Stomach (tissue), 9 donors: Measurements from ENCODE around the gene GRIFIN. TPM values are rescaled to one million over a fixed set of nuclear protein-coding genes. Genes with fewer than 3 reads are reported as not detected.

Experiments
- DNase-seq, 2 donors: peaks; one replicate each; pipeline versions ENCODE4 v3.0.0 to v3.0.0-alpha.2; 2013 to 2019
- H3K27ac ChIP-seq, 5 donors: fragments of 200-600 bp in 4 of 5; sonication (generic) in 4 of 5; one replicate each; pipeline ENCODE4 v1.5.1; 2013 to 2019; ENCODE audit warnings: mild to moderate bottlenecking in 1 of 5, moderate library complexity in 1 of 5
- H3K27me3 ChIP-seq, 3 donors: fragments of 200-600 bp; sonication (generic); one replicate each; pipeline ENCODE4 v1.5.1; 2017 to 2019; ENCODE audit warnings: mixed run types in 1 of 3
- H3K36me3 ChIP-seq, 4 donors: fragments of 200-600 bp; sonication (generic); 1 replicate in 3 of 4; 2 replicates in 1 of 4; pipeline ENCODE4 v1.5.1; 2016 to 2019
- H3K4me1 ChIP-seq, 4 donors: fragments of 200-600 bp; sonication (generic); one replicate each; pipeline ENCODE4 v1.5.1; 2016 to 2019
- H3K4me3 ChIP-seq, 4 donors: fragments of 200-600 bp; sonication (generic) in 3 of 4; one replicate each; pipeline ENCODE4 v1.5.1; 2016 to 2019; ENCODE audit warnings: mild to moderate bottlenecking in 1 of 4
- H3K9me3 ChIP-seq, 4 donors: fragments of 200-600 bp; sonication (generic); one replicate each; pipeline ENCODE4 v1.5.1; 2016 to 2019
- EP300 ChIP-seq: sonication (generic); formaldehyde crosslinking; IDR thresholded peaks from one replicate; pipeline ENCODE4 v1.6.1; 2017; ENCODE audit warnings: antibody characterized with exemption
- POLR2A ChIP-seq, 4 donors: fragments of 450-650 bp; IDR thresholded peaks; one replicate each; pipeline ENCODE4 v1.6.1; 2016; ENCODE audit warnings: antibody characterized with exemption in 4 of 4, control low read depth in 2 of 4, mild to moderate bottlenecking in 1 of 4, moderate library complexity in 1 of 4
- POLR2AphosphoS5 ChIP-seq, 3 donors: sonication (generic); formaldehyde crosslinking; IDR thresholded peaks; one replicate each; pipeline ENCODE4 v1.6.1; 2016; ENCODE audit warnings: antibody characterized with exemption in 3 of 3
- WGBS, 5 donors: extraction: QIAGEN DNeasy Blood & Tissue Kit in 3 of 5; methylation state at CpG; one replicate each; pipeline versions ENCODE4 v1.1.5 to v1.1.7; 2013 to 2018; 5-methylcytosine and 5-hydroxymethylcytosine counted together
- intact Hi-C: fragments of 100-400 bp; cut with DNase I; formaldehyde crosslinking; loops from one replicate; pipeline ENCODE4 v1.15.1; 2023; ENCODE audit warnings: low total_unique reads
- polyA plus RNA-seq, 3 donors: library from polyadenylated mRNA; stranded (reverse); fragments of 200-250 nt; gene quantifications; one replicate each; pipeline ENCODE4 v1.2.3, GENCODE V29; 2013
- total RNA-seq, 5 donors: library from RNA; depleted of rRNA; stranded (reverse); fragments of >200 nt; gene quantifications; one replicate each; pipeline versions ENCODE4 v1.1.0 to v1.2.3, GENCODE V29; 2014 to 2016
- TF ChIP-seq, protein P1 (sequence below), 7 experiments: fragments of 450-650 bp in 4 of 7; fragments of 200-600 bp in 3 of 7; sonication (generic) in 3 of 7; IDR thresholded peaks; one replicate each; pipeline ENCODE4 v1.5.1; 2016 to 2019; ENCODE audit warnings: antibody characterized with exemption in 7 of 7, control low read depth in 2 of 7, mild to moderate bottlenecking in 1 of 7
- donor health status: healthy with polysubstance abuse.
- donor health status: Bipolar disorder and iron deficiency.
- donor health status: healthy.

GRIFIN gene
- total and polyA plus RNA-seq, 8 donors = not detected

DNA sequence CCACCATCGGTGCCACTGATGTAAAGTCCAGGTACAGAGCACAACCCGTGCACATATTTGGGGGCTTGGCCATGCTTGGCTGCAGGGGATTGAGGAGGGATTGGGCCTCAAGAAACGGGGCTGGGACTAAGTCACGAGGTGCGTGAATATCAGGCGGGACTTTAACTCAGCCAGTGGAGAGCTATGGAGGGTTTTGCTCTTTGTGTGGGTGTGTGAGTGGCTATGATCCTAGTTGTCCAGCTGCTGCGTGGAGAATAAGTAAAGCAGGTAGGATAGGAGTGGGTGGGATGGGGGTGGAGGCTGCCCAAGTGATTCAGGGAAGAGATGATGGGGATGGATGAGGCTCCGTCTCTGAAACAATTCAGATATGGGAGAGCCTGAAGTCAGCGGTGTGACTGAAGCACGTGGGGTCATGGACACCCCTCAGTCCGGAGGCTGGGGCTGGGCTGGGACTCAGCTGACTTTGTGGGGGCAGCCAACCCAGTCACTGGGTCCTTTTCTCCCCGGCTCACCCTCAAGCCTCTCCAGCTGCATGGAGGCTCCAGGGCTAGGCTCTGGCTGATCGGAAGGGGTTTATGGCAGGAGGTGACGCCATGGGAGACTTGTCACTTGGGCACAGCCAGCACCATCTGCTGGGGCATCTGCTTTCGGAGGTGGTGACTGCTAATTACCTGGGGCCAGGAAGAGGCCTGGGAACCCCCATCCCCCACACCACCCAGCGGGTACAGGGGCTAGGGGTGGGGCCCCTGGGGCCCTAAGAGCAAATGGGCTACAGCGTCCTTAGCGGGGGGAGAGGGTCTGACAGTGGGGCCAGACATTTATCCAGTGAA, 41.7 kb upstream of the GRIFIN start:
- no peak overlapping the region for H3K4me3 ChIP-seq
- peaks cover 0 to 41% (median 8%) of the 10 kb centered on the region in 3 donors for H3K27me3 ChIP-seq
- H3K9me3 ChIP-seq = no peaks in the 10 kb centered on the region
- no peaks in the 10 kb centered on the region for H3K36me3 ChIP-seq
- H3K27ac ChIP-seq = no peak overlapping the region
- intact Hi-C loops = no loop called here
- H3K4me1 ChIP-seq = peaks cover 41 to 50% (median 45%) of the 10 kb centered on the region in 4 donors
- DNase-seq = no peak
- 64 to 83% (median 78%) methylated on average over 13 to 18 of the region's 18 CpGs for WGBS, 5 donors
- TF ChIP-seq EP300 (no peak), POLR2AphosphoS5 (IDR thresholded peaks at IDR 0.05) (no peak), POLR2A (IDR thresholded peaks at IDR 0.05) (no peak)
- TF ChIP-seq, protein P1, sequence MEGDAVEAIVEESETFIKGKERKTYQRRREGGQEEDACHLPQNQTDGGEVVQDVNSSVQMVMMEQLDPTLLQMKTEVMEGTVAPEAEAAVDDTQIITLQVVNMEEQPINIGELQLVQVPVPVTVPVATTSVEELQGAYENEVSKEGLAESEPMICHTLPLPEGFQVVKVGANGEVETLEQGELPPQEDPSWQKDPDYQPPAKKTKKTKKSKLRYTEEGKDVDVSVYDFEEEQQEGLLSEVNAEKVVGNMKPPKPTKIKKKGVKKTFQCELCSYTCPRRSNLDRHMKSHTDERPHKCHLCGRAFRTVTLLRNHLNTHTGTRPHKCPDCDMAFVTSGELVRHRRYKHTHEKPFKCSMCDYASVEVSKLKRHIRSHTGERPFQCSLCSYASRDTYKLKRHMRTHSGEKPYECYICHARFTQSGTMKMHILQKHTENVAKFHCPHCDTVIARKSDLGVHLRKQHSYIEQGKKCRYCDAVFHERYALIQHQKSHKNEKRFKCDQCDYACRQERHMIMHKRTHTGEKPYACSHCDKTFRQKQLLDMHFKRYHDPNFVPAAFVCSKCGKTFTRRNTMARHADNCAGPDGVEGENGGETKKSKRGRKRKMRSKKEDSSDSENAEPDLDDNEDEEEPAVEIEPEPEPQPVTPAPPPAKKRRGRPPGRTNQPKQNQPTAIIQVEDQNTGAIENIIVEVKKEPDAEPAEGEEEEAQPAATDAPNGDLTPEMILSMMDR (IDR thresholded peaks at IDR 0.05) = no peak

DNA sequence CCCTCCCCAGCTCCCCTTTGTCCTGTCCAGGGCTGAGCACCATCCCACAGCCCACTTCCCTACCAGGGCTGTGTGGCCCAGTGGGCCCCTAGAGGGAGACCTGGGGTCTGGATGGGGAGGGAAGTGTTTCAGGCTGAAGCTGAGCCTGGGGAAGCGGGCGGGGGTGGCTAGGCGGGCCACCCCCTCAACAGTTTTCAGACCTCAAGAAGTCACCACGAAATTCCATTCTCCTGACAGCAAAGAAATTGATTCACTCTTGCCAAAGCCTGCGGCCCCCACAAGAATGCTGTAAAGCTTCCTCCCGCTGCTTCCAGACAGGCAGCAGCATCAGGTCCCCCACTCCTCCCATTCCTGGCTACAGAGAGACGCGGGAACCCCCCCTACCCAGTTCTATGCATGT, 40.8 kb upstream of the GRIFIN start:
- 60 to 84% (median 74%) methylated on average over 8 of the region's 8 CpGs for WGBS, 5 donors
- intact Hi-C loops = no loop called here

GRCh38 chr7:2516194-2516555, 40.0 kb upstream of the GRIFIN start:
- 74 to 97% (median 88%) methylated on average over 5 to 8 of the region's 8 CpGs for WGBS, 5 donors
- DNase-seq = no peak
- no peaks in the 10 kb centered on the region for H3K36me3 ChIP-seq
- peaks cover 37 to 50% (median 45%) of the 10 kb centered on the region in 4 donors for H3K4me1 ChIP-seq
- no peak overlapping the region for H3K4me3 ChIP-seq
- H3K27ac ChIP-seq = no peak overlapping the region
- TF ChIP-seq POLR2A (IDR thresholded peaks at IDR 0.05) = no peak
- no peak for TF ChIP-seq POLR2AphosphoS5 (IDR thresholded peaks at IDR 0.05)
- TF ChIP-seq, protein P1 (IDR thresholded peaks at IDR 0.05) = no peak
- TF ChIP-seq EP300 = no peak
- no peaks in the 10 kb centered on the region for H3K9me3 ChIP-seq
- peaks cover 0 to 24% (median 5%) of the 10 kb centered on the region in 3 donors for H3K27me3 ChIP-seq
- intact Hi-C loops = no loop called here

More for the DNA sequence above, 40.8 kb upstream of the GRIFIN start:
- TF ChIP-seq EP300 (no peak), POLR2A (IDR thresholded peaks at IDR 0.05) (no peak)
- DNase-seq = no peak
- peaks cover 37 to 50% (median 45%) of the 10 kb centered on the region in 4 donors for H3K4me1 ChIP-seq
- no peaks in the 10 kb centered on the region for H3K36me3 ChIP-seq
- H3K27me3 ChIP-seq = peaks cover 0 to 32% (median 8%) of the 10 kb centered on the region in 3 donors
- H3K9me3 ChIP-seq = no peaks in the 10 kb centered on the region
- H3K27ac ChIP-seq = no peak overlapping the region
- no peak overlapping the region for H3K4me3 ChIP-seq

DNA sequence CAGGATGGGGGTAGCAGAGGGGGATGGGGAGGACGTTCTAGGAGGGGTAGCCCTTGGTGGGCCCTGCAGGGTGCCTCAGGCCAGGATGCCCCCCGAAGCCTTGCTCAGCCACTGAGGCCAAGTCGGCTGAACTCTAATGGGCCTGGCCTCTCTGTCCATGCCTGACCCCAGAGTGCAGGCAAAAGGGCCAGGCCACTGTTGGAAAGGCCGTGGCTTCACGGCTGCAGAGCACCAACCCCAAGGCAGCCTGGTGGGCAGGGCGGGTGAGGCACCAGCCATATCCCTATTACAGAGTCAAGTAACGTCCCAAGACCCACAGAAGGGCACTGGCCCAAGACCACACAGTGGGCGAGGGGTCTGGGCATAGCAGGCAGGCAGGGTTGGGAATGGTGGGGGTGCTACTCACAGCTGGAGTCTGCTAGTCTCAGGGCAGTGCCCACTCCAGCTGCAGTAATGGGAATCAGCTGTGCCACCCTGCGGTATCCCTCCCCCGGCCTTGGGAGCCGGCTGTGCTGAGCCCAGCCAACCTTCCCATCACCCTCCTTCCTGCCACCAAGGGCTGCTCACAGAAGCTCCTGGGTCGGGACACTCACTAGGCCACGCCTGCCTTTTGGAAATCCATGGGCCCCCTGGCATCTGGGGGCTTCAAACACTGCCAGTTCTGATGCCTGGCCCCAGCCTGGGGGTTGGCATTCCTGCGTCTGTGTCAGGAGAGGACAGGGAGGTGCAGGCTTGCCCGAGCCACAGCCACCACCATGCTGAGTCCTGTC, 39.4 kb upstream of the GRIFIN start:
- no peak for DNase-seq
- TF ChIP-seq, protein P1 (IDR thresholded peaks at IDR 0.05) = no peak
- no peak for TF ChIP-seq POLR2A (IDR thresholded peaks at IDR 0.05)
- TF ChIP-seq EP300 = no peak
- TF ChIP-seq POLR2AphosphoS5 (IDR thresholded peaks at IDR 0.05) = no peak
- Histone ChIP-seq H3K9me3 (no peaks in the 10 kb centered on the region), H3K27me3 (peaks cover 0 to 18% (median 0%) of the 10 kb centered on the region in 3 donors), H3K36me3 (no peaks in the 10 kb centered on the region), H3K4me1 (peaks cover 37 to 50% (median 45%) of the 10 kb centered on the region in 4 donors), H3K27ac (no peak overlapping the region), H3K4me3 (no peak overlapping the region)
- intact Hi-C loops = no loop called here
- 92 to 98% (median 93%) methylated on average over 6 to 15 of the region's 15 CpGs for WGBS, 5 donors
